Keratinocyte (primary cell): Measurements from ENCODE around the gene CRYBB1. TPM values are rescaled to one million over a fixed set of nuclear protein-coding genes. Genes with fewer than 3 reads are reported as not detected.

Source experiments
- DNase-seq: peaks from one replicate; pipeline ENCODE4 v3.0.0-alpha.2; 2011; ENCODE audit warnings: low read depth, missing footprints, low spot score
- FAIRE-seq: peaks from 2 replicates; lab custom pipeline; 2011; peaks lifted over from hg19 to GRCh38; lab: Jason Lieb, UNC
- H2AFZ ChIP-seq: 2 replicates; pipeline ENCODE4 v1.6.0; 2012; ENCODE audit warnings: low read length, control low read depth, inconsistent platforms; ENCODE audit not compliant: control insufficient read depth
- H3K27ac ChIP-seq: 2 replicates; pipeline ENCODE4 v1.5.1; 2011; ENCODE audit warnings: low read length; ENCODE audit not compliant: control insufficient read depth, insufficient read depth
- H3K27me3 ChIP-seq: 3 replicates; pipeline ENCODE4 v1.6.0; 2011; ENCODE audit warnings: low read length; ENCODE audit not compliant: control insufficient read depth, insufficient read depth; ENCODE audit errors: extremely low read depth
- H3K36me3 ChIP-seq, 2 experiments: 2 replicates in 1 of 2; 3 replicates in 1 of 2; pipeline ENCODE4 v1.5.1; 2011; ENCODE audit warnings: low read length in 2 of 2, mild to moderate bottlenecking in 1 of 2; ENCODE audit not compliant: control insufficient read depth in 2 of 2, insufficient read depth in 2 of 2; ENCODE audit errors: extremely low read depth in 1 of 2
- H3K4me1 ChIP-seq: 3 replicates; pipeline ENCODE4 v1.5.1; 2011; ENCODE audit warnings: low read length; ENCODE audit not compliant: control insufficient read depth, insufficient read depth; ENCODE audit errors: extremely low read depth
- H3K4me2 ChIP-seq: 3 replicates; pipeline ENCODE4 v1.6.0; 2011; ENCODE audit warnings: low read depth, low read length; ENCODE audit not compliant: control insufficient read depth, insufficient read depth; ENCODE audit errors: extremely low read depth
- H3K4me3 ChIP-seq, 3 experiments: fragments of 200-600 bp in 1 of 3; sonication (generic) in 1 of 3; 2 replicates in 2 of 3; 3 replicates in 1 of 3; pipeline ENCODE4 v1.5.1; 2011 to 2016; ENCODE audit warnings: low read length in 3 of 3, mild to moderate bottlenecking in 3 of 3, control low read depth in 2 of 3, inconsistent platforms in 1 of 3, low read depth in 1 of 3, mixed read lengths in 1 of 3, mixed run types in 1 of 3, moderate library complexity in 1 of 3; ENCODE audit not compliant: control insufficient read depth in 2 of 3, insufficient read depth in 2 of 3; ENCODE audit errors: extremely low read depth in 1 of 3
- H3K79me2 ChIP-seq: 2 replicates; pipeline ENCODE4 v1.6.0; 2012; ENCODE audit warnings: low read length; ENCODE audit not compliant: control insufficient read depth, insufficient read depth
- H3K9ac ChIP-seq: 3 replicates; pipeline ENCODE4 v1.6.0; 2011; ENCODE audit warnings: low read length; ENCODE audit not compliant: control insufficient read depth, insufficient read depth; ENCODE audit errors: extremely low read depth
- H3K9me1 ChIP-seq: 3 replicates; pipeline ENCODE4 v1.6.0; 2011; ENCODE audit warnings: low read length; ENCODE audit not compliant: control insufficient read depth, insufficient read depth; ENCODE audit errors: extremely low read depth
- H3K9me3 ChIP-seq: 2 replicates; pipeline ENCODE4 v1.5.1; 2012; ENCODE audit warnings: low read depth, low read length; ENCODE audit not compliant: control insufficient read depth
- H4K20me1 ChIP-seq: 3 replicates; pipeline ENCODE4 v1.6.0; 2011; ENCODE audit warnings: low read length; ENCODE audit not compliant: control insufficient read depth, insufficient read depth; ENCODE audit errors: extremely low read depth
- CTCF ChIP-seq, 3 experiments: IDR thresholded peaks in 1 of 3; conservative IDR thresholded peaks in 1 of 3; optimal IDR thresholded peaks in 1 of 3; 2 replicates in 2 of 3; 3 replicates in 1 of 3; pipeline versions ENCODE3 to v1.5.1; 2011; ENCODE audit warnings: low read length in 3 of 3, mild to moderate bottlenecking in 3 of 3, moderate library complexity in 2 of 3, control low read depth in 1 of 3, inconsistent platforms in 1 of 3; ENCODE audit not compliant: insufficient read depth in 2 of 3; ENCODE audit errors: extremely low read depth in 1 of 3
- EZH2 ChIP-seq: IDR thresholded peaks from one replicate; pipeline ENCODE4 v1.6.1; 2012; ENCODE audit warnings: inconsistent platforms, mild to moderate bottlenecking, low read length, moderate library complexity
- dilution Hi-C: fragments of 300-500 bp; cut with MboI; formaldehyde crosslinking; loops from one replicate; pipeline ENCODE4 v1.7.0; 2020; ENCODE audit warnings: low sequenced_read_pairs; ENCODE audit not compliant: extremely low pct_ligation_motif_present
- polyA plus RNA-seq, 5 experiments: library from polyadenylated mRNA; depleted of rRNA in 3 of 5; stranded (reverse) in 3 of 5; stranded (forward) in 1 of 5; unstranded in 1 of 5; fragments of >200 nt; gene quantifications; 1 replicate in 1 of 5; 2 replicates in 3 of 5; 3 replicates in 1 of 5; pipeline versions ENCODE4 v1.2.1 to v1.2.3, GENCODE V29; 2011 to 2012; ENCODE audit warnings: missing spikeins in 2 of 5, low read depth in 1 of 5, low replicate concordance in 1 of 5

Gene CRYBB1
- polyA plus RNA-seq, 1 donor (not counting 4 experiments of a cell fraction or from before 2014, with no cell fraction given): not detected

GRCh38 chr22:26565181-26565580 is 52.6 kb downstream of the CRYBB1 start:
- Histone ChIP-seq H3K27me3 (no peaks in the 10 kb centered on the region), H3K9me3 (no peaks in the 10 kb centered on the region), H3K9ac (no peak overlapping the region), H3K36me3 (peaks cover 0 to 7% of the 10 kb centered on the region in 2 experiments), H3K9me1 (no peaks in the 10 kb centered on the region), H4K20me1 (peaks cover 2% of the 10 kb centered on the region), H3K79me2 (peaks cover 28% of the 10 kb centered on the region), H3K27ac (no peak overlapping the region), H2AFZ (no peak overlapping the region), H3K4me1 (peaks cover 23% of the 10 kb centered on the region), H3K4me3 (no peak overlapping the region), H3K4me2 (no peak overlapping the region)
- no peak for FAIRE-seq
- DNase-seq: no peak
- dilution Hi-C loops: no loop called here
- no peak for TF ChIP-seq CTCF (optimal IDR thresholded peaks at IDR 0.05 in 1 of 3, IDR thresholded peaks at IDR 0.05 in 1 of 3, conservative IDR thresholded peaks at IDR 0.05 in 1 of 3; ENCODE audit: extremely low read depth in 1 of 3, insufficient read depth in 2 of 3, low read length in 3 of 3)

GRCh38 chr22:26564672-26565071 is 53.2 kb downstream of the CRYBB1 start:
- peaks cover 1 to 7% of the 10 kb centered on the region in 2 experiments for H3K36me3 ChIP-seq
- no peak for FAIRE-seq
- H3K9me1 ChIP-seq: no peaks in the 10 kb centered on the region
- H3K4me3 ChIP-seq: no peak overlapping the region
- no peak overlapping the region for H3K4me2 ChIP-seq
- H3K9ac ChIP-seq: no peak overlapping the region
- TF ChIP-seq CTCF (optimal IDR thresholded peaks at IDR 0.05 in 1 of 3, IDR thresholded peaks at IDR 0.05 in 1 of 3, conservative IDR thresholded peaks at IDR 0.05 in 1 of 3; ENCODE audit: extremely low read depth in 1 of 3, insufficient read depth in 2 of 3, low read length in 3 of 3) (no peak), EZH2 (no peak)
- DNase-seq: no peak
- peaks cover 23% of the 10 kb centered on the region for H3K4me1 ChIP-seq
- H3K27me3 ChIP-seq: no peaks in the 10 kb centered on the region
- peaks cover 2% of the 10 kb centered on the region for H4K20me1 ChIP-seq
- dilution Hi-C loops: no loop called here
- no peak overlapping the region for H2AFZ ChIP-seq
- H3K9me3 ChIP-seq: no peaks in the 10 kb centered on the region
- no peak overlapping the region for H3K27ac ChIP-seq
- peaks cover 33% of the 10 kb centered on the region for H3K79me2 ChIP-seq
